ENCODE results near the gene KPNA3.

The KPNA3 gene

GRCh38 chr13:49669735-49670309 is 122.7 kb downstream of the KPNA3 start:
- DNase-seq = peak; percentile 26 to 38

DNA sequence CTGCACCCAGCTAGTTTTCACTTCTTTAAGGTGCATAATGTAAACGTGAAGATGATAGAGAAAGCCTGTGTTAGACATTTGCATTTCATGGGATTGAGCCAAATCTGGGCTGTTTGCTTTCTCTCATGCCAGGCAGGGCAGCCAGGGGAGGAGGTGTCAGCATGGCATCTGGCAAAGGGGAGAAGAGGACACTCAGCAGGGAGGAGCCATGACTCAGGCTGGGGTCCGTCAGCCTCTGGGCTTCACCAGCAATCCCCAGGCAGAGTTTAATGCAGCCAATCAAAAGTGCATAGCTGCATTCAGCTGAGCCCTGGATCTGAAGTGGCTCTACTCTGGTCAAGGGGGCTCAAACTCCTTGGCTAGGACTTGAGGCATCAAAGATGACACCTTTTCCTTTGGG is 124.7 kb downstream of the KPNA3 start:
- no peak for DNase-seq

DNA sequence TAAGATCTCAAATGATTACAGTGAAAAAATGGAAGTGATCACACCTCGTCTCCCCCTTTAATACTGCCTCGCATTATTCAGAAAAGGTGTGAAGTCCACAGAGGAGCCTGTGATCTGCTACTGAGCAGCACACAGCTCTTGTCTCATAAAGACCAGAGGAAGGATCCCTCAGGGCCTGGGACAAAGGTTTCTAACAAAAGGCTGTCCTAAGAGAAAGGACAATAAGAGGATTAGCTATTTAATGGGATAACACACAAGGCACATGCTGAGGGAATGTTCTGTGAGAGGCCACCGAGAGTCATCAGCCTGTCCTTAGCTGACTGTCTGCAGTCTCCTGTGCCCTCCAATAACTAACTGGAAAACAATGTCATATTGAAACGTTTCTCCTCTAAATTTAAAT is 127.9 kb downstream of the KPNA3 start:
- DNase-seq = no peak

DNA sequence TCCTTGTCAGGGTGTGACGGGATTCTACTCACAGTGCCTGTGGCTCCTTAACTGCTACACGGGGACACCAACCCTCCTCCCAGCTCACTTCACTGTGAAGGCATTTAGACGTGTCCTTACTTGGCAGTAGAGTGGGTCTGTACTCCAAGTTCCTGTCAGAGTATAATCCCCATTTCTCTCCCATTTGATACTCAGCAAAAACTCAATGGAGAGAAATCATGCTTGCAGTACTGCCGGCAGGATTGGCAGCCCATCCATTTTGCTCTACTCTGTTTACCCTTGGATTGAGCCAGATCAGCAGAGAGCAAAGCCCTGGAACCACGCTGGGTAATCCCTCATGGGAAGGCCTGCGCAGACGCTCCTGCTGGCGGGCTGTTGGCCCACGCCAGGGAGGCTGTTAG is 135.2 kb downstream of the KPNA3 start:
- DNase-seq = no peak

- DNase-seq = no peak
Measured at GRCh38 chr13:49655906-49656305, 136.6 kb downstream of the KPNA3 start.

DNA sequence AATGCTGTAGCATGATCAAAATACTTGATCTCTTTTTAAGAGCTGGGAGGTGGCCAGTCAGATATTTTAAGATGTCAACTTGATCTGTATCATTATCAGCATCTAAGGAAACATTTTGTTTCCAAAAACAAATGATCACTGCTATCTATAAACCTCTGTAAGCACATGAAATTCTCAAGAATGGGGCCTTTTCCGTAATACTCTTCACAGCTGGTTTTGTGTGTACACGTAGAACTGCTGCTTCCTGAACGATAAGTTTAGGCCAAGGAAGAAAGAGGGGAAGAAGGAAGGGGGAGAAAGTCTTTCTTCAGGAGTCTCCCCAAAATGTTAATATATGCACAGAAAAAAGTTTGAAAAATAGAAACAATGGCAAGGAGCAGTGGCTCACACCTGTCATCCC is 138.5 kb downstream of the KPNA3 start:
- no peak for DNase-seq

GRCh38 chr13:49653478-49653877 is 139.0 kb downstream of the KPNA3 start:
- DNase-seq = no peak

- no peak for DNase-seq
Measured at GRCh38 chr13:49652355-49653305, 139.9 kb downstream of the KPNA3 start.

DNA sequence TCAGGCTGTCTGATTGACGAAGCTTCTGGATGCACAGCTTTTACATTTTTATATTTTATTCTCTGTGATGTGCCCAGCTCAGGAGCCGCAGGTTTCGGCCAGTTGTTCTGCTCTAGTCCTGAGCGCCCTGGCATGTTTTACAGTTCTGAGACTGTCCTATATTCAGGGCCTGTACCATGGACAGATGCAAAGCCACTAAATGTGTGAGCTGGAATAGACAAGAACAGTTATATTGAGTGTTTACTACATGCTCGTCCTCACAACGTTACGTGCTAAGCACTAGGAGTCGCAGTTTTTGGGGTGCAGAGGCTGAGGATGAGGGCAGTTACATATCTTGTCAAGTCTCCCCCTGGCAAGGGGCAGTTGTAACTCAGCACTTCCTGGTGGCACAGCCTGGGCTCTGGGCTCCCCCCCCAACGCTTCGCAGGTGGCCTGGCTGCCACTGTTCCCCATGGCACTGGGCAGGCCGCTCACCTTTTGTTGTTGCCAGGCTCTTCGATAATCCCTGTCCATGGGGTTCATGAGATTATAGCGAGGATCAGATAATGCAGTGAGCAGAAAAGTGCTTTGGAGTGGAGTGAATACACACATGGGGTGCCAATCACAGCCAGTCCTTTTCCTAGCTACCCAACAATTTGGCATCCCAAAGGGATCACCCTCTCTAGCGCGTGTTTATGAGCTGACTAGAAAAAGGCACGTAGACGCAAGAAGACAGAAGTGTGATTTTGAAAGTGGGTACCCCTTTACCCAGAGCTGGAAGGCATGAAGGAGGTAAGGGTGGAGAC is 140.7 kb downstream of the KPNA3 start:
- no peak for DNase-seq

DNA sequence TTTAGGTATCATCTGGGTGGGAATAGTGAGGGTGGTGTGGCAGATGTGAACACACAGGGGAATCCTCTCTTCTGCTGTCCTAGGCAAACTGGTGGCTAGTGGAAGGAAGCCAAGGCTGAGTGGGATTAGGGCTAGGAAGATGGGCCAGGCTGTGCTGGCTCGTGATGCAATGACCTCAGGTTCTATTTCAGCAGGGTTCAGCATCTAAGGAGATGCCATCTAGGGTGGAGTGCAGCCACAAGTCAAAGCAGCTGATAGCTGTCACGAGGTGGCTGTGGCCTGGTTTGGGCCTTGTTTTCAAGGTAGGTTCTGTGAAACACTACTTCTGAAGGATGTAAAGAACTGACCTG is 142.5 kb downstream of the KPNA3 start:
- no peak for DNase-seq
